HCT116 (cell line): Measurements from ENCODE around the gene LRP1B. TPM values are rescaled to one million over a fixed set of nuclear protein-coding genes. Genes with fewer than 3 reads are reported as not detected.

Experiments used
- ATAC-seq: fragments of 200-7000 bp; cut with Tn5 transposase; 2 replicates; pipeline ENCODE4 v1.9.1; 2020; ENCODE audit warnings: mild to moderate bottlenecking, moderate library complexity
- BruUV-seq: library from RNA; stranded (reverse); fragments of 400-500 nt; replicated peaks from 2 replicates; lab custom pipeline; 2021; lab: Mats Ljungman, UMichigan
- CTCF ChIA-PET: fragments of 300-600 bp; sonication (Branson Sonifier 250); formaldehyde crosslinking; loops from one replicate; lab custom pipeline; 2021; ENCODE audit warnings: antibody characterized with exemption; lab: Charles Lee
- POLR2A ChIA-PET: fragments of 300-600, 350-600 bp; sonication (Branson Sonifier 250); formaldehyde crosslinking; loops from one replicate; lab custom pipeline; 2021; ENCODE audit warnings: antibody characterized with exemption; lab: Charles Lee
- RAD21 ChIA-PET, 2 experiments: fragments of 300-600 bp; sonication (Branson Sonifier 250); formaldehyde crosslinking; loops; one replicate each; lab custom pipeline; 2023; ENCODE audit warnings: low total read pairs in 2 of 2; ENCODE audit not compliant: uncharacterized antibody in 2 of 2, unreplicated experiment in 2 of 2, low non-redundant PET in 1 of 2; lab: Charles Lee
- DNase-seq: peaks from one replicate; pipeline ENCODE4 v3.0.0-alpha.2; 2010; ENCODE audit warnings: low read depth, low spot score
- H2AFZ ChIP-seq: fragments of 200-600 bp; shearing (Covaris generic), sonication (generic); 2 replicates; pipeline ENCODE4 v1.6.1; 2017; ENCODE audit warnings: low read depth, mixed run types, mixed read lengths, antibody characterized with exemption, low read length; ENCODE audit not compliant: poor library complexity, severe bottlenecking
- H3K27ac ChIP-seq: 2 replicates; pipeline ENCODE4 v1.5.1; 2012; ENCODE audit warnings: low read depth, low read length
- H3K27me3 ChIP-seq: fragments of 200-600 bp; sonication (generic); 2 replicates; pipeline ENCODE4 v1.6.1; 2016; ENCODE audit warnings: mixed run types, low read length, mixed read lengths; ENCODE audit not compliant: insufficient read depth
- H3K36me3 ChIP-seq, 2 experiments: fragments of 200-500 bp in 1 of 2; fragments of 200-600 bp in 1 of 2; sonication (Bioruptor generic) in 1 of 2; sonication (generic) in 1 of 2; 2 replicates each; pipeline versions ENCODE4 v1.5.1 to v1.6.1; 2014 to 2016; ENCODE audit warnings: low read length in 2 of 2, inconsistent platforms in 1 of 2, mixed read lengths in 1 of 2, mixed run types in 1 of 2; ENCODE audit not compliant: insufficient read depth in 2 of 2, control insufficient read depth in 1 of 2
- H3K4me1 ChIP-seq, 2 experiments: fragments of 200-600 bp in 1 of 2; sonication (generic) in 1 of 2; 2 replicates each; pipeline versions ENCODE4 v1.5.1 to v1.6.1; 2012 to 2017; ENCODE audit warnings: low read length in 2 of 2, inconsistent platforms in 1 of 2, mild to moderate bottlenecking in 1 of 2, mixed read lengths in 1 of 2, mixed run types in 1 of 2, moderate library complexity in 1 of 2; ENCODE audit not compliant: insufficient read depth in 2 of 2, control insufficient read depth in 1 of 2
- H3K4me2 ChIP-seq: fragments of 200-600 bp; sonication (generic); 2 replicates; pipeline ENCODE4 v1.6.1; 2017; ENCODE audit warnings: mixed run types, low read length, mixed read lengths
- H3K4me3 ChIP-seq, 2 experiments: fragments of 200-600 bp in 1 of 2; sonication (generic) in 1 of 2; replicated peaks in 1 of 2; 2 replicates each; pipeline ENCODE4 v1.5.1; 2011 to 2016; ENCODE audit warnings: low read length in 2 of 2, control low read depth in 1 of 2, low read depth in 1 of 2, mild to moderate bottlenecking in 1 of 2, mixed read lengths in 1 of 2, mixed run types in 1 of 2
- H3K79me2 ChIP-seq: fragments of 200-600 bp; sonication (generic); 2 replicates; pipeline ENCODE4 v1.6.1; 2017; ENCODE audit warnings: mild to moderate bottlenecking, mixed run types, low read length, moderate library complexity, mixed read lengths; ENCODE audit not compliant: insufficient read depth
- H3K9ac ChIP-seq: fragments of 200-600 bp; sonication (generic); 2 replicates; pipeline ENCODE4 v1.6.1; 2016; ENCODE audit warnings: low read length, mixed read lengths
- H3K9me2 ChIP-seq: fragments of 200-600 bp; sonication (generic), shearing (Covaris generic); 2 replicates; pipeline ENCODE4 v1.6.1; 2017; ENCODE audit warnings: mixed run types, mild to moderate bottlenecking, moderate library complexity; ENCODE audit not compliant: insufficient read depth
- H3K9me3 ChIP-seq, 2 experiments: fragments of 200-500 bp in 1 of 2; fragments of 200-600 bp in 1 of 2; sonication (Bioruptor generic) in 1 of 2; sonication (generic) in 1 of 2; 2 replicates each; pipeline ENCODE4 v1.6.1; 2014 to 2017; ENCODE audit warnings: low read length in 2 of 2, mixed read lengths in 2 of 2, inconsistent platforms in 1 of 2, low read depth in 1 of 2, mild to moderate bottlenecking in 1 of 2, mixed run types in 1 of 2, moderate library complexity in 1 of 2; ENCODE audit not compliant: control insufficient read depth in 1 of 2, insufficient read depth in 1 of 2
- H4K20me1 ChIP-seq: fragments of 200-600 bp; sonication (generic), shearing (Covaris generic); 2 replicates; pipeline ENCODE4 v1.6.1; 2017; ENCODE audit warnings: mixed run types, mild to moderate bottlenecking, moderate library complexity; ENCODE audit not compliant: insufficient read depth
- CBX3 ChIP-seq: IDR thresholded peaks from 2 replicates; pipeline ENCODE4 v1.6.1; 2012; ENCODE audit warnings: low read depth
- CEBPB ChIP-seq: IDR thresholded peaks from 2 replicates; pipeline ENCODE4 v1.6.1; 2012; ENCODE audit warnings: low read depth
- CTCF ChIP-seq, 3 experiments: fragments of 200-600 bp in 1 of 3; sonication (generic) in 1 of 3; IDR thresholded peaks in 2 of 3; conservative IDR thresholded peaks in 1 of 3; 2 replicates each; pipeline ENCODE4 v1.5.1; 2012 to 2017; ENCODE audit warnings: low read depth in 2 of 3, low read length in 2 of 3, antibody characterized with exemption in 1 of 3, borderline replicate concordance in 1 of 3, control low read depth in 1 of 3, mild to moderate bottlenecking in 1 of 3, mixed read lengths in 1 of 3, mixed run types in 1 of 3, moderate library complexity in 1 of 3; ENCODE audit not compliant: insufficient read depth in 1 of 3
- ELF1 ChIP-seq: IDR thresholded peaks from 2 replicates; pipeline ENCODE4 v1.6.1; 2012; ENCODE audit warnings: low read depth, borderline replicate concordance
- EZH2phosphoT487 ChIP-seq: fragments of 200-600 bp; IDR thresholded peaks from 2 replicates; pipeline ENCODE4 v1.6.1; 2018; ENCODE audit warnings: antibody characterized with exemption, borderline replicate concordance
- POLR2A ChIP-seq: IDR thresholded peaks from 2 replicates; pipeline ENCODE4 v1.7.0; 2011; ENCODE audit warnings: borderline replicate concordance; ENCODE audit not compliant: insufficient read depth, insufficient read length; ENCODE audit errors: extremely low read depth
- POLR2AphosphoS5 ChIP-seq: IDR thresholded peaks from 2 replicates; pipeline ENCODE4 v1.6.1; 2011; ENCODE audit warnings: mild to moderate bottlenecking, low read depth, low read length, moderate library complexity
- REST ChIP-seq: IDR thresholded peaks from 2 replicates; pipeline ENCODE4 v1.6.1; 2012; ENCODE audit warnings: low read depth
- SP1 ChIP-seq: IDR thresholded peaks from 2 replicates; pipeline ENCODE4 v1.6.1; 2012; ENCODE audit warnings: low read depth
- SRF ChIP-seq: IDR thresholded peaks from 2 replicates; pipeline ENCODE4 v1.6.1; 2012; ENCODE audit warnings: low read depth
- TCF7L2 ChIP-seq: IDR thresholded peaks from 2 replicates; pipeline ENCODE4 v1.7.0; 2011; ENCODE audit warnings: borderline replicate concordance, inconsistent platforms; ENCODE audit not compliant: insufficient read depth, insufficient read length; ENCODE audit errors: extremely low read depth
- ZFX ChIP-seq: fragments of 450-650 bp; IDR thresholded peaks from 2 replicates; pipeline ENCODE4 v1.6.1; 2017
- ZNF274 ChIP-seq: fragments of 200-500 bp; sonication (Bioruptor generic); IDR thresholded peaks from 2 replicates; pipeline ENCODE4 v1.6.1; 2014; ENCODE audit warnings: mild to moderate bottlenecking, low read depth, low read length, inconsistent platforms
- intact Hi-C: fragments of 100-400 bp; cut with micrococcal nuclease; formaldehyde crosslinking; loops from 2 replicates; pipeline ENCODE4 v1.10.0; 2022
- total RNA-seq: library from RNA; stranded (reverse); gene quantifications from one replicate; pipeline ENCODE4 v1.2.1, GENCODE V29; 2021; ENCODE audit not compliant: unreplicated experiment
- TF ChIP-seq, protein P1 (sequence below): IDR thresholded peaks from 2 replicates; pipeline ENCODE4 v1.6.1; 2011; ENCODE audit warnings: mild to moderate bottlenecking, low read length, moderate library complexity; ENCODE audit not compliant: insufficient replicate concordance; ENCODE audit errors: extremely low read depth
- TF ChIP-seq, protein P2 (sequence below): IDR thresholded peaks from 2 replicates; pipeline ENCODE4 v1.6.1; 2012

LRP1B gene
- total RNA-seq, 1 experiment from 2014 or later: 0.34 TPM

- TF ChIP-seq TCF7L2 (no peak), SP1 (no peak), ZNF274 (no peak), SRF (no peak), CEBPB (no peak), POLR2A (no peak)
Observed at GRCh38 chr2:140273958-140274357, 1856.9 kb downstream of the LRP1B start (continued).

GRCh38 chr2:140273408-140273807, 1857.4 kb downstream of the LRP1B start:
- ChIA-PET CTCF (no interaction called here), RAD21 (no interaction called here)
- Histone ChIP-seq H4K20me1 (no peaks in the 10 kb centered on the region), H3K9ac (no peak overlapping the region), H3K27me3 (no peaks in the 10 kb centered on the region), H3K4me1 (no peaks in the 10 kb centered on the region), H3K9me2 (no peaks in the 10 kb centered on the region), H2AFZ (no peak overlapping the region), H3K36me3 (no peaks in the 10 kb centered on the region), H3K27ac (no peak overlapping the region), H3K4me2 (no peak overlapping the region), H3K79me2 (no peaks in the 10 kb centered on the region)
- ATAC-seq: no peak
- no peak for DNase-seq
- no TSS peak for BruUV-seq
- intact Hi-C loops: no loop called here
- TF ChIP-seq REST (no peak), ZNF274 (no peak), TCF7L2 (no peak), CTCF (IDR thresholded peaks at IDR 0.05 in 2 of 3, conservative IDR thresholded peaks at IDR 0.05 in 1 of 3; ENCODE audit: borderline replicate concordance in 1 of 3, insufficient read depth in 1 of 3, low read depth in 2 of 3, low read length in 2 of 3) (no peak), EZH2phosphoT487 (no peak), ELF1 (no peak), POLR2AphosphoS5 (no peak), SRF (no peak), ZFX (no peak), CBX3 (no peak)
- TF ChIP-seq, protein P1, sequence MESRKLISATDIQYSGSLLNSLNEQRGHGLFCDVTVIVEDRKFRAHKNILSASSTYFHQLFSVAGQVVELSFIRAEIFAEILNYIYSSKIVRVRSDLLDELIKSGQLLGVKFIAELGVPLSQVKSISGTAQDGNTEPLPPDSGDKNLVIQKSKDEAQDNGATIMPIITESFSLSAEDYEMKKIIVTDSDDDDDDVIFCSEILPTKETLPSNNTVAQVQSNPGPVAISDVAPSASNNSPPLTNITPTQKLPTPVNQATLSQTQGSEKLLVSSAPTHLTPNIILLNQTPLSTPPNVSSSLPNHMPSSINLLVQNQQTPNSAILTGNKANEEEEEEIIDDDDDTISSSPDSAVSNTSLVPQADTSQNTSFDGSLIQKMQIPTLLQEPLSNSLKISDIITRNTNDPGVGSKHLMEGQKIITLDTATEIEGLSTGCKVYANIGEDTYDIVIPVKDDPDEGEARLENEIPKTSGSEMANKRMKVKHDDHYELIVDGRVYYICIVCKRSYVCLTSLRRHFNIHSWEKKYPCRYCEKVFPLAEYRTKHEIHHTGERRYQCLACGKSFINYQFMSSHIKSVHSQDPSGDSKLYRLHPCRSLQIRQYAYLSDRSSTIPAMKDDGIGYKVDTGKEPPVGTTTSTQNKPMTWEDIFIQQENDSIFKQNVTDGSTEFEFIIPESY: no peak
- TF ChIP-seq, protein P2, sequence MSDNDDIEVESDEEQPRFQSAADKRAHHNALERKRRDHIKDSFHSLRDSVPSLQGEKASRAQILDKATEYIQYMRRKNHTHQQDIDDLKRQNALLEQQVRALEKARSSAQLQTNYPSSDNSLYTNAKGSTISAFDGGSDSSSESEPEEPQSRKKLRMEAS: no peak
- TF ChIP-seq, all 23 proteins: peak for 0
- H3K4me3 ChIP-seq: no peak overlapping the region
- H3K9me3 ChIP-seq: no peaks in the 10 kb centered on the region
- POLR2A ChIA-PET: no interaction called here
